ENCODE results near the gene DENND1A. TPM values are rescaled to one million over a fixed set of nuclear protein-coding genes. Genes with fewer than 3 reads are reported as not detected.

The DENND1A gene
- total RNA-seq, 1 experiment from 2014 or later = 19.7 TPM

DNA sequence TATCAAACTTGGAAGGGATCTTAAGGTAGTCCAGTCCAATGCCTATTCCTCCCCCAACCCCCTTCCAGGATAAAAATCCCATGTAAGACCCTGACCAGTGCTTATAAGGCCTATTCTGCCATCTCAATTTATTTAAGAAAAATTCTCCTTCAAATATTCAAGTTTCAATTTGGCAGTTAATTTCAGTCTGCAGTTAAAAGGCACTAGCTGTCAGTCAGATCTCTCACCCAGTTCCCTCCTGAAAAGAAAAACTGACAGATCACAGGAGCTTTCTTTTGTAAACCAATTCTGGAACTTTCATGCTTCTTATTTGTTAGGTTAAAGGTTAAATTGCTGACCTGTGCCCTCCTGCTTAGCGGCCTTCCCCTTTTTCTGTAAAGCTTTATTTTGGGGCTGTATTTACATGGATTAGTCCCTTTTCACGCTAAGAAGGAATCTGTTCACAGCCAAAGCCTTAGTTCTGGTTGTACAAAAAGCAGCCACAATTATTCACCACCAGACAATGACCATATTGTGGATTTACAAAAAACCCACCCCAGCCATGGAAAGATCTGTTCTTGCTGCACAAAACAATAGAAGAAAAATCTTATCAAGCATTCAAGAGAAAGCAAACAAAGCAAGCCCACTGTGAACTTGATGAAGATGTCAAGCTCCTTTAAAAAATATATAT is 68.7 kb downstream of the DENND1A start:
- POLR2A ChIA-PET = no interaction called here
- H3K9me3 ChIP-seq (ENCODE audit: control insufficient read depth, insufficient read depth, low read depth, low read length) = no peaks in the 10 kb centered on the region
- BruUV-seq (replicated peaks) = no TSS peak
- TF ChIP-seq SIN3A (IDR thresholded peaks at IDR 0.05; ENCODE audit: borderline replicate concordance, insufficient read depth, low read depth, low read length) = no peak
- no peak for TF ChIP-seq CTCF (IDR thresholded peaks at IDR 0.05)
- TF ChIP-seq REST (IDR thresholded peaks at IDR 0.05; ENCODE audit: insufficient read depth in 1 of 2, low read depth in 2 of 2, low read length in 1 of 2) = no peak
- no peak for TF ChIP-seq TCF7L2 (IDR thresholded peaks at IDR 0.05; ENCODE audit: low read depth, low read length)
- intact Hi-C loops (cut with micrococcal nuclease; ENCODE audit: unreplicated experiment) = no loop called here
- no peaks in the 10 kb centered on the region for H3K4me1 ChIP-seq (ENCODE audit: control insufficient read depth, insufficient read depth, low read length)
- CTCF ChIA-PET = no interaction called here
- H3K36me3 ChIP-seq (ENCODE audit: control insufficient read depth, insufficient read depth, low read length) = no peaks in the 10 kb centered on the region
- no peaks in the 10 kb centered on the region for H3K27me3 ChIP-seq (ENCODE audit: control insufficient read depth, insufficient read depth, low read length)
- no peak overlapping the region for H3K4me3 ChIP-seq (ENCODE audit: low read depth in 2 of 2, low read length in 2 of 2)
- DNase-seq (ENCODE audit: low read depth, low spot score) (no peak), ATAC-seq (no peak)
- in situ Hi-C loops (cut with HindIII; ENCODE audit: low pct_unique_long_range_greater_than_20kb, low sequenced_read_pairs) = no loop called here
- H3K27ac ChIP-seq (ENCODE audit: low read length) = no peak overlapping the region

DNA sequence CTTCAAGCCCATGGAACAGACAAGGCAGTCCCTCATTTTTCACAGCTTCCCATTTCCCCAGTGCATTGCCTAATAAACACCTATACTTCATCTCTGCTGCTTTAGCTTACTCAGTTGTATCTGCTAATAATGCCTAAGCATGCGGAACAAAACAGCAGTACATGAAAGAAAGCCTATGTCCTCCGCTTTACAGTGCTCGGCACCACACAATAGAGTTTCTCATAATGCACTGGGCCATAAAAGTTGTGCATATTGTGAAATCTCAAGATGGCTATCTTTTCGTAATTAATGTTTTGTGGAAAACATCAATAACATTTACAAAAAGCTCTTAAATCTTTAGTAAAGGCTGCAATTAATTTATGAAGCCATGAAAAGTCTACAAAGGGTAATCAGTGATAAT is 69.3 kb downstream of the DENND1A start:
- in situ Hi-C loops (cut with HindIII; ENCODE audit: low pct_unique_long_range_greater_than_20kb, low sequenced_read_pairs) (no loop called here), intact Hi-C loops (cut with micrococcal nuclease; ENCODE audit: unreplicated experiment) (no loop called here)
- BruUV-seq (replicated peaks) = no TSS peak
- Histone ChIP-seq H3K9me3 (ENCODE audit: control insufficient read depth, insufficient read depth, low read depth, low read length) (no peaks in the 10 kb centered on the region), H3K4me3 (ENCODE audit: low read depth in 2 of 2, low read length in 2 of 2) (no peak overlapping the region), H3K36me3 (ENCODE audit: control insufficient read depth, insufficient read depth, low read length) (no peaks in the 10 kb centered on the region), H3K27ac (ENCODE audit: low read length) (no peak overlapping the region), H3K4me1 (ENCODE audit: control insufficient read depth, insufficient read depth, low read length) (no peaks in the 10 kb centered on the region), H3K27me3 (ENCODE audit: control insufficient read depth, insufficient read depth, low read length) (no peaks in the 10 kb centered on the region)
- CTCF ChIA-PET = no interaction called here
- POLR2A ChIA-PET = no interaction called here
- TF ChIP-seq SIN3A (IDR thresholded peaks at IDR 0.05; ENCODE audit: borderline replicate concordance, insufficient read depth, low read depth, low read length) (no peak), POLR2AphosphoS5 (IDR thresholded peaks at IDR 0.05; ENCODE audit: low read depth, low read length) (no peak), REST (IDR thresholded peaks at IDR 0.05; ENCODE audit: insufficient read depth in 1 of 2, low read depth in 2 of 2, low read length in 1 of 2) (no peak), CTCF (IDR thresholded peaks at IDR 0.05) (no peak)
- no peak for DNase-seq (ENCODE audit: low read depth, low spot score)
- no peak for ATAC-seq
